Erythroblast (primary cell): ENCODE data around the gene GNAQ.

Experiments used
- GATA1 ChIP-seq: IDR thresholded peaks from 2 replicates; pipeline ENCODE4 v1.6.1; 2011; ENCODE audit warnings: low read depth, mild to moderate bottlenecking, control low read depth, low read length, moderate library complexity
- POLR2A ChIP-seq: IDR thresholded peaks from 2 replicates; pipeline ENCODE4 v1.6.1; 2011; ENCODE audit warnings: mild to moderate bottlenecking, low read length

- TF ChIP-seq POLR2A: no peak
- TF ChIP-seq GATA1: no peak
Measured at GRCh38 chr9:77965445-77966123, 66.0 kb downstream of the GNAQ start.
